HEK293 (cell line): ENCODE data around the gene MLLT3.
A peak's percentile ranks its signal among the peaks of the same experiment; 100 is the strongest.

Source experiments
- EGR2 ChIP-seq: fragments of 450-650 bp; formaldehyde crosslinking; IDR thresholded peaks from 2 replicates; pipeline ENCODE4 v1.5.1; 2016; ENCODE audit warnings: low read depth, missing biosample characterization, missing genetic modification characterization
- KLF16 ChIP-seq: fragments of 450-650 bp; formaldehyde crosslinking; IDR thresholded peaks from 2 replicates; pipeline ENCODE4 v1.5.1; 2017; ENCODE audit warnings: missing biosample characterization, missing genetic modification characterization
- REPIN1 ChIP-seq: fragments of 450-650 bp; formaldehyde crosslinking; IDR thresholded peaks from 2 replicates; pipeline ENCODE4 v1.5.1; 2017; ENCODE audit warnings: missing biosample characterization, missing genetic modification characterization, low read depth
- ZEB2 ChIP-seq: fragments of 450-650 bp; formaldehyde crosslinking; IDR thresholded peaks from 2 replicates; pipeline ENCODE4 v1.5.1; 2016; ENCODE audit warnings: missing biosample characterization, missing genetic modification characterization
- ZNF138 ChIP-seq: fragments of 450-650 bp; formaldehyde crosslinking; IDR thresholded peaks from 2 replicates; pipeline ENCODE4 v1.5.1; 2016; ENCODE audit warnings: missing biosample characterization, missing genetic modification characterization, borderline replicate concordance
- ZNF341 ChIP-seq: fragments of 450-650 bp; formaldehyde crosslinking; IDR thresholded peaks from 2 replicates; pipeline ENCODE4; 2016; ENCODE audit warnings: low read depth, missing biosample characterization, missing genetic modification characterization
- ZNF366 ChIP-seq: fragments of 450-650 bp; formaldehyde crosslinking; conservative IDR thresholded peaks from 2 replicates; pipeline ENCODE4 v1.5.1; 2016; ENCODE audit warnings: missing biosample characterization, missing genetic modification characterization
- ZNF623 ChIP-seq: fragments of 450-650 bp; formaldehyde crosslinking; IDR thresholded peaks from 2 replicates; pipeline ENCODE4 v1.5.1; 2016; ENCODE audit warnings: missing biosample characterization, missing genetic modification characterization
- ZNF629 ChIP-seq: fragments of 450-650 bp; formaldehyde crosslinking; IDR thresholded peaks from 2 replicates; pipeline ENCODE4 v1.5.1; 2017; ENCODE audit warnings: missing biosample characterization, missing genetic modification characterization
- ZNF768 ChIP-seq: fragments of 450-650 bp; formaldehyde crosslinking; IDR thresholded peaks from 2 replicates; pipeline ENCODE4 v1.5.1; 2018; ENCODE audit warnings: missing biosample characterization, mild to moderate bottlenecking, missing genetic modification characterization
- ZSCAN30 ChIP-seq: fragments of 450-650 bp; IDR thresholded peaks from 2 replicates; pipeline ENCODE4 v1.5.1; 2018; ENCODE audit warnings: missing biosample characterization, mild to moderate bottlenecking, missing genetic modification characterization, moderate library complexity
- TF ChIP-seq, protein P1 (sequence below): fragments of 450-650 bp; formaldehyde crosslinking; IDR thresholded peaks from 2 replicates; pipeline ENCODE4 v1.5.1; 2016; ENCODE audit warnings: missing biosample characterization, missing genetic modification characterization
- TF ChIP-seq, protein P2 (sequence below): fragments of 450-650 bp; formaldehyde crosslinking; conservative IDR thresholded peaks from 2 replicates; pipeline ENCODE4 v1.5.1; 2016; ENCODE audit warnings: low read depth, missing biosample characterization, missing genetic modification characterization
- TF ChIP-seq, protein P3 (sequence below): fragments of 450-650 bp; formaldehyde crosslinking; IDR thresholded peaks from 2 replicates; pipeline ENCODE4 v1.5.1; 2016; ENCODE audit warnings: missing biosample characterization, missing genetic modification characterization
- TF ChIP-seq, protein P4 (sequence below): fragments of 450-650 bp; formaldehyde crosslinking; IDR thresholded peaks from 2 replicates; pipeline ENCODE4 v1.5.1; 2017; ENCODE audit warnings: missing biosample characterization, missing genetic modification characterization
- TF ChIP-seq, protein P5 (sequence below): fragments of 450-650 bp; formaldehyde crosslinking; IDR thresholded peaks from 2 replicates; pipeline ENCODE4 v1.5.1; 2016; ENCODE audit warnings: missing biosample characterization, missing genetic modification characterization

The MLLT3 gene

DNA sequence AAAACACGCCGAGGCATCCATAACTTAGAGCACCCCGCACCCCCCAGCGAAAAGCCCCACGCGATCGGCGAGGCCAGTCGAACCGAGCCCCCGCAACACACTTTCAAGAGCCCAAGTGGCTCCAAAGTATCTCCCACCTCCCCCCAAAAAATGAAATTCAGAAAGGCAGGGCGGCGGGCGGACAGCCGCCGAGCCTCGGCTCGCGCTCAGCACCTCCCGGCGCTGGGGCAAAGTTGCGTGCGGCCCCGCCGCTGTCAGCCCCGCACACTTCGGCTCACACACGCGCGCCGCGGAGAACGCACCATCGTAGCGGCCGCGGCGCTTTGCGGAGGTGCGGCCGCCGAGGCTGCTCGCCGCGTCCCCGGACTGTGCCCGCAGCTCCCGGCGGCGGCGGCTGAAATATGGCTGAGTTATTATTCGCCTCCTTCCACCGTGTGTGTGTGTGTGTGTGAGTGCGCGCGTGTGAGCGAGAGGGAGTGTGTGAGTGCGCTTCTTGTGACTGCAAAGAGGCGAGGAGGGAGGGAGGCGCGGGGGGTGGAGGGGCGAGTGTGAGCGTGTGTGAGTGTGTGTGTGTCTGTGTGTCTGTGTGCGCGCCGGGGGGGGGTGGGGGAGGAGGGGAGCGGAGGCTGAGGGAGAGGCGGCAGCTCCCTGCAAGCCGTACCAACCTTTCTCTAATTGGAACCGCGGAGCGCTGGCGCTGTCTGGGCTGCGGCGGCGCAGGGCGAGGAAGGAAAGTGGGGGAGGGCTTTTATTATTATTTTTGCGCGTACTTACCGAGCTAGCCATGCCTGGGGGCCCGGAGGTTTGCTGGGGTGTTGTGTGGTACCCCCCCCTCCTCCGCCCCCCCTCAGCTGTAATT lies 599 bp downstream of the MLLT3 start (continued):
- TF ChIP-seq, protein P1, sequence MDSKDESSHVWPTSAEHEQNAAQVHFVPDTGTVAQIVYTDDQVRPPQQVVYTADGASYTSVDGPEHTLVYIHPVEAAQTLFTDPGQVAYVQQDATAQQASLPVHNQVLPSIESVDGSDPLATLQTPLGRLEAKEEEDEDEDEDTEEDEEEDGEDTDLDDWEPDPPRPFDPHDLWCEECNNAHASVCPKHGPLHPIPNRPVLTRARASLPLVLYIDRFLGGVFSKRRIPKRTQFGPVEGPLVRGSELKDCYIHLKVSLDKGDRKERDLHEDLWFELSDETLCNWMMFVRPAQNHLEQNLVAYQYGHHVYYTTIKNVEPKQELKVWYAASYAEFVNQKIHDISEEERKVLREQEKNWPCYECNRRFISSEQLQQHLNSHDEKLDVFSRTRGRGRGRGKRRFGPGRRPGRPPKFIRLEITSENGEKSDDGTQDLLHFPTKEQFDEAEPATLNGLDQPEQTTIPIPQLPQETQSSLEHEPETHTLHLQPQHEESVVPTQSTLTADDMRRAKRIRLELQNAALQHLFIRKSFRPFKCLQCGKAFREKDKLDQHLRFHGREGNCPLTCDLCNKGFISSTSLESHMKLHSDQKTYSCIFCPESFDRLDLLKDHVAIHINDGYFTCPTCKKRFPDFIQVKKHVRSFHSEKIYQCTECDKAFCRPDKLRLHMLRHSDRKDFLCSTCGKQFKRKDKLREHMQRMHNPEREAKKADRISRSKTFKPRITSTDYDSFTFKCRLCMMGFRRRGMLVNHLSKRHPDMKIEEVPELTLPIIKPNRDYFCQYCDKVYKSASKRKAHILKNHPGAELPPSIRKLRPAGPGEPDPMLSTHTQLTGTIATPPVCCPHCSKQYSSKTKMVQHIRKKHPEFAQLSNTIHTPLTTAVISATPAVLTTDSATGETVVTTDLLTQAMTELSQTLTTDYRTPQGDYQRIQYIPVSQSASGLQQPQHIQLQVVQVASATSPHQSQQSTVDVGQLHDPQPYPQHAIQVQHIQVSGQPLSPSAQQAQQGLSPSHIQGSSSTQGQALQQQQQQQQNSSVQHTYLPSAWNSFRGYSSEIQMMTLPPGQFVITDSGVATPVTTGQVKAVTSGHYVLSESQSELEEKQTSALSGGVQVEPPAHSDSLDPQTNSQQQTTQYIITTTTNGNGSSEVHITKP (tag by site-specific recombination): peak; percentile 45; the same call in 1 of the 2 replicates
- TF ChIP-seq, protein P2, sequence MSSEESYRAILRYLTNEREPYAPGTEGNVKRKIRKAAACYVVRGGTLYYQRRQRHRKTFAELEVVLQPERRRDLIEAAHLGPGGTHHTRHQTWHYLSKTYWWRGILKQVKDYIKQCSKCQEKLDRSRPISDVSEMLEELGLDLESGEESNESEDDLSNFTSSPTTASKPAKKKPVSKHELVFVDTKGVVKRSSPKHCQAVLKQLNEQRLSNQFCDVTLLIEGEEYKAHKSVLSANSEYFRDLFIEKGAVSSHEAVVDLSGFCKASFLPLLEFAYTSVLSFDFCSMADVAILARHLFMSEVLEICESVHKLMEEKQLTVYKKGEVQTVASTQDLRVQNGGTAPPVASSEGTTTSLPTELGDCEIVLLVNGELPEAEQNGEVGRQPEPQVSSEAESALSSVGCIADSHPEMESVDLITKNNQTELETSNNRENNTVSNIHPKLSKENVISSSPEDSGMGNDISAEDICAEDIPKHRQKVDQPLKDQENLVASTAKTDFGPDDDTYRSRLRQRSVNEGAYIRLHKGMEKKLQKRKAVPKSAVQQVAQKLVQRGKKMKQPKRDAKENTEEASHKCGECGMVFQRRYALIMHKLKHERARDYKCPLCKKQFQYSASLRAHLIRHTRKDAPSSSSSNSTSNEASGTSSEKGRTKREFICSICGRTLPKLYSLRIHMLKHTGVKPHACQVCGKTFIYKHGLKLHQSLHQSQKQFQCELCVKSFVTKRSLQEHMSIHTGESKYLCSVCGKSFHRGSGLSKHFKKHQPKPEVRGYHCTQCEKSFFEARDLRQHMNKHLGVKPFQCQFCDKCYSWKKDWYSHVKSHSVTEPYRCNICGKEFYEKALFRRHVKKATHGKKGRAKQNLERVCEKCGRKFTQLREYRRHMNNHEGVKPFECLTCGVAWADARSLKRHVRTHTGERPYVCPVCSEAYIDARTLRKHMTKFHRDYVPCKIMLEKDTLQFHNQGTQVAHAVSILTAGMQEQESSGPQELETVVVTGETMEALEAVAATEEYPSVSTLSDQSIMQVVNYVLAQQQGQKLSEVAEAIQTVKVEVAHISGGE (tag by site-specific recombination): 0 out of 2 replicates have a peak, but pooled peaks have one; percentile 14
- TF ChIP-seq ZNF366 (tag by site-specific recombination): peak; percentile 12; the same call in 1 of the 2 replicates
- TF ChIP-seq ZSCAN30 (tag by site-specific recombination): peak; percentile 23; the same call in 1 of the 2 replicates
- no peak for TF ChIP-seq ZNF768 (tag by site-specific recombination)
- peak; percentile 21; the same call in 1 of the 2 replicates for TF ChIP-seq EGR2 (tag by site-specific recombination)
- no peak for TF ChIP-seq REPIN1 (tag by site-specific recombination)
- TF ChIP-seq ZNF629: peak; percentile 37; the same call in 1 of the 2 replicates
- TF ChIP-seq KLF16 (tag by site-specific recombination): peak; percentile 47; the same call in 1 of the 2 replicates
- peak; percentile 42; the same call in 1 of the 2 replicates for TF ChIP-seq ZEB2 (tag by site-specific recombination)
- TF ChIP-seq ZNF138 (tag by site-specific recombination): no peak
- TF ChIP-seq ZNF623 (tag by site-specific recombination): no peak
- TF ChIP-seq, protein P3, sequence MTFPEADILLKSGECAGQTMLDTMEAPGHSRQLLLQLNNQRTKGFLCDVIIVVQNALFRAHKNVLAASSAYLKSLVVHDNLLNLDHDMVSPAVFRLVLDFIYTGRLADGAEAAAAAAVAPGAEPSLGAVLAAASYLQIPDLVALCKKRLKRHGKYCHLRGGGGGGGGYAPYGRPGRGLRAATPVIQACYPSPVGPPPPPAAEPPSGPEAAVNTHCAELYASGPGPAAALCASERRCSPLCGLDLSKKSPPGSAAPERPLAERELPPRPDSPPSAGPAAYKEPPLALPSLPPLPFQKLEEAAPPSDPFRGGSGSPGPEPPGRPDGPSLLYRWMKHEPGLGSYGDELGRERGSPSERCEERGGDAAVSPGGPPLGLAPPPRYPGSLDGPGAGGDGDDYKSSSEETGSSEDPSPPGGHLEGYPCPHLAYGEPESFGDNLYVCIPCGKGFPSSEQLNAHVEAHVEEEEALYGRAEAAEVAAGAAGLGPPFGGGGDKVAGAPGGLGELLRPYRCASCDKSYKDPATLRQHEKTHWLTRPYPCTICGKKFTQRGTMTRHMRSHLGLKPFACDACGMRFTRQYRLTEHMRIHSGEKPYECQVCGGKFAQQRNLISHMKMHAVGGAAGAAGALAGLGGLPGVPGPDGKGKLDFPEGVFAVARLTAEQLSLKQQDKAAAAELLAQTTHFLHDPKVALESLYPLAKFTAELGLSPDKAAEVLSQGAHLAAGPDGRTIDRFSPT (tag by site-specific recombination): peak; percentile 37; the same call in 1 of the 2 replicates
- TF ChIP-seq, protein P4, sequence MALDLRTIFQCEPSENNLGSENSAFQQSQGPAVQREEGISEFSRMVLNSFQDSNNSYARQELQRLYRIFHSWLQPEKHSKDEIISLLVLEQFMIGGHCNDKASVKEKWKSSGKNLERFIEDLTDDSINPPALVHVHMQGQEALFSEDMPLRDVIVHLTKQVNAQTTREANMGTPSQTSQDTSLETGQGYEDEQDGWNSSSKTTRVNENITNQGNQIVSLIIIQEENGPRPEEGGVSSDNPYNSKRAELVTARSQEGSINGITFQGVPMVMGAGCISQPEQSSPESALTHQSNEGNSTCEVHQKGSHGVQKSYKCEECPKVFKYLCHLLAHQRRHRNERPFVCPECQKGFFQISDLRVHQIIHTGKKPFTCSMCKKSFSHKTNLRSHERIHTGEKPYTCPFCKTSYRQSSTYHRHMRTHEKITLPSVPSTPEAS (tag by site-specific recombination): peak; percentile 80
- no peak for TF ChIP-seq ZNF341 (tag by site-specific recombination)
- TF ChIP-seq, protein P5, sequence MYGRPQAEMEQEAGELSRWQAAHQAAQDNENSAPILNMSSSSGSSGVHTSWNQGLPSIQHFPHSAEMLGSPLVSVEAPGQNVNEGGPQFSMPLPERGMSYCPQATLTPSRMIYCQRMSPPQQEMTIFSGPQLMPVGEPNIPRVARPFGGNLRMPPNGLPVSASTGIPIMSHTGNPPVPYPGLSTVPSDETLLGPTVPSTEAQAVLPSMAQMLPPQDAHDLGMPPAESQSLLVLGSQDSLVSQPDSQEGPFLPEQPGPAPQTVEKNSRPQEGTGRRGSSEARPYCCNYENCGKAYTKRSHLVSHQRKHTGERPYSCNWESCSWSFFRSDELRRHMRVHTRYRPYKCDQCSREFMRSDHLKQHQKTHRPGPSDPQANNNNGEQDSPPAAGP (tag by site-specific recombination): no peak
